ENCODE data around the gene FRYL.
"Not testable (repeated sequence)": the region's sequence is repeated elsewhere in the genome, so short reads cannot be mapped to it uniquely, and the experiment has no call there.

The FRYL gene

DNA sequence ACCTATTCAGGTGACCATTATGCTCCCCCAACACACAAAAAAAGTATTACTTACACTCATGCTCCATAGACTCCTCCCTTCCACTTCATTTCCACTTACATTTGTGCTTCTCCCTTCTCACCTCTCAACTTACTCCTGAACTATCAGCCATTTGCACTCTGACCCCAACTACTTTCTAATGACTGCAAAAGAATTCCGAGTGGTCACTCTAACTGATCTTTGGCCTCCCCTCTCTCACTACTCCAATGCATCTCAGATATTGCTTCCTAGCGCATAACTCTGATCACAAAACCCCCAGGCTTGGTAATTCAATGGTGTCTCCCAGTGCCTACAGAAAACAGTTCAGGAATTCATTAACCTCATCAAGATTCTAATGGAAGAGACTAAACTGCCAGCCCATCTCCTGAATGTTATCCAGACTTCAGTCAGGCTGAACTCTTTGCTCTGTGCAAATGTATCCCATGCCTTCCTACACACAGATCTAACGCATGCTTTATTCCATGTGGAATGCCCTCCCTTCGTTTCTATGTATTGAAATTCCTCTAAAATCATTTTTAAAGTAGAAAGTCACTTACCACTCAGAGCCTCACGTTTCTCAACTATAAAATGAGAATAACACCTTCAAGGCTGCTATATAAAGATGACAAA is 61.1 kb downstream of the FRYL start:
- no peaks in the 10 kb centered on the region for H3K9me3 ChIP-seq (ENCODE audit: control insufficient read depth in 2 of 2, low read length in 2 of 2)
- H3K4me3 ChIP-seq (ENCODE audit: low read length in 2 of 2), result no peak overlapping the region
- H3K36me3 ChIP-seq (ENCODE audit: control insufficient read depth in 2 of 2, insufficient read depth in 2 of 2, low read length in 2 of 2), result no peaks in the 10 kb centered on the region
- no peaks in the 10 kb centered on the region for H3K27me3 ChIP-seq (ENCODE audit: control insufficient read depth in 1 of 2, insufficient read depth in 2 of 2, low read length in 2 of 2)
- no peaks in the 10 kb centered on the region for H3K4me1 ChIP-seq (ENCODE audit: control insufficient read depth, insufficient read depth, low read length)
- H3K9ac ChIP-seq (ENCODE audit: low read length in 2 of 2), result no peak overlapping the region
- no peak overlapping the region for H3K27ac ChIP-seq (ENCODE audit: low read length)

DNA sequence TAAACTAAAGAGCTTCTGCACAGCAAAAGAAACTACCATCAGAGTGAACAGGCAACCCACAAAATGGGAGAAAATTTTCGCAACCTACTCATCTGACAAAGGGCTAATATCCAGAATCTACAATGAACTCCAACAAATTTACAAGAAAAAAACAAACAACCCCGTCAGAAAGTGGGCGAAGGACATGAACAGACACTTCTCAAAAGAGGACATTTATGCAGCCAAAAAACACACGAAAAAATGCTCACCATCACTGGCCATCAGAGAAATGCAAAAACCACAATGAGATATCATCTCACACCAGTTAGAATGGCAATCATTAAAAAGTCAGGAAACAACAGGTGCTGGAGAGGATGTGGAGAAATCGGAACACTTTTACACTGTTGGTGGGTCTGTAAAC is 63.8 kb downstream of the FRYL start:
- not testable (repeated sequence) for H3K4me3 ChIP-seq (ENCODE audit: low read length in 2 of 2); H3K36me3 ChIP-seq (ENCODE audit: control insufficient read depth in 2 of 2, insufficient read depth in 2 of 2, low read length in 2 of 2); H3K9ac ChIP-seq (ENCODE audit: low read length in 2 of 2); H3K27me3 ChIP-seq (ENCODE audit: control insufficient read depth in 1 of 2, insufficient read depth in 2 of 2, low read length in 2 of 2); H3K4me1 ChIP-seq (ENCODE audit: control insufficient read depth, insufficient read depth, low read length); H3K9me3 ChIP-seq (ENCODE audit: control insufficient read depth in 2 of 2, low read length in 2 of 2); H3K27ac ChIP-seq (ENCODE audit: low read length)

DNA sequence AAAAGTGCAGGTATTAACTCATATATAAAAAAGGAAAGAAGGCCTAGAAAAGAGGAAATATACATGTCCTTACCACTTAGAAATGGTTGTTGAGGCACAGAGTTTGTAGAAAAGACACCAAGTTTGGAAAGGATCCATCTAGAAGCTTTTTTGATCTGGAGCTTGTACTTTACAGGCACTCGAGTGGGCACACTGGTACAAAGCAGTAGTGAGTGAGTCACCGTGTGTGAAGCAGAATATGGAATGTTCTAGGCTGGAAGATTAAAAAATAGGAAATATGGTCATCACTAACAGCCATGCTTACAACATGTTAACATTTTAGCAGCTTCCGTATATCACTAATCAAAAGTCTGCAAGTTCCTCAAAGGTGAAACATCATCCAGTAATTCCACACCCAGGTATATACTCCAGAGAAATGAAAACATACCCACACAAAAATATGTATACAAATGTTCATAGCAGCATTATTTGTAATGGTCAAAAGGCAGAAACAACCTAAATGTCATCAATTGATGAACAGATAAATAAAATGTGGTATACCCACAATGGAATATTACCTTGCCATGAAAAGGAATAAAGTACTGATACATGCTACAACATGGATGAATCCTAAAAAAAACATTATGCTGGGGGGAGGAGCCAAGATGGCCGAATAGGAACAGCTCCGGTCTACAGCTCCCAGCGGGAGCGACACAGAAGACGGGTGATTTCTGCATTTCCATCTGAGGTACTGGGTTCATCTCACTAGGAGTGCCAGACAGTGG is 69.5 kb downstream of the FRYL start:
- H3K36me3 ChIP-seq (ENCODE audit: control insufficient read depth in 2 of 2, insufficient read depth in 2 of 2, low read length in 2 of 2), result no peaks in the 10 kb centered on the region
- no peaks in the 10 kb centered on the region for H3K27me3 ChIP-seq (ENCODE audit: control insufficient read depth in 1 of 2, insufficient read depth in 2 of 2, low read length in 2 of 2)
- H3K9ac ChIP-seq (ENCODE audit: low read length in 2 of 2), result no peak overlapping the region
- no peaks in the 10 kb centered on the region for H3K9me3 ChIP-seq (ENCODE audit: control insufficient read depth in 2 of 2, low read length in 2 of 2)
- no peaks in the 10 kb centered on the region for H3K4me1 ChIP-seq (ENCODE audit: control insufficient read depth, insufficient read depth, low read length)
- no peak overlapping the region for H3K4me3 ChIP-seq (ENCODE audit: low read length in 2 of 2)
- no peak overlapping the region for H3K27ac ChIP-seq (ENCODE audit: low read length)

- Histone ChIP-seq H3K9me3 (ENCODE audit: control insufficient read depth in 2 of 2, low read length in 2 of 2) (no peaks in the 10 kb centered on the region), H3K27me3 (ENCODE audit: control insufficient read depth in 1 of 2, insufficient read depth in 2 of 2, low read length in 2 of 2) (no peaks in the 10 kb centered on the region), H3K36me3 (ENCODE audit: control insufficient read depth in 2 of 2, insufficient read depth in 2 of 2, low read length in 2 of 2) (no peaks in the 10 kb centered on the region), H3K4me3 (ENCODE audit: low read length in 2 of 2) (no peak overlapping the region), H3K4me1 (ENCODE audit: control insufficient read depth, insufficient read depth, low read length) (no peaks in the 10 kb centered on the region), H3K9ac (ENCODE audit: low read length in 2 of 2) (no peak overlapping the region), H3K27ac (ENCODE audit: low read length) (no peak overlapping the region)
These were observed 70.2 kb downstream of the FRYL start for GRCh38 chr4:48709901-48710300.

- H3K4me1 ChIP-seq (ENCODE audit: control insufficient read depth, insufficient read depth, low read length), result no peaks in the 10 kb centered on the region
- no peak overlapping the region for H3K9ac ChIP-seq (ENCODE audit: low read length in 2 of 2)
- no peaks in the 10 kb centered on the region for H3K9me3 ChIP-seq (ENCODE audit: control insufficient read depth in 2 of 2, low read length in 2 of 2)
- H3K27ac ChIP-seq (ENCODE audit: low read length), result no peak overlapping the region
- H3K27me3 ChIP-seq (ENCODE audit: control insufficient read depth in 1 of 2, insufficient read depth in 2 of 2, low read length in 2 of 2), result no peaks in the 10 kb centered on the region
- no peaks in the 10 kb centered on the region for H3K36me3 ChIP-seq (ENCODE audit: control insufficient read depth in 2 of 2, insufficient read depth in 2 of 2, low read length in 2 of 2)
- no peak overlapping the region for H3K4me3 ChIP-seq (ENCODE audit: low read length in 2 of 2)
These were observed 71.5 kb downstream of the FRYL start for GRCh38 chr4:48708610-48709009.

GRCh38 chr4:48706736-48707135 is 73.3 kb downstream of the FRYL start:
- no peak overlapping the region for H3K9ac ChIP-seq (ENCODE audit: low read length in 2 of 2)
- H3K4me3 ChIP-seq (ENCODE audit: low read length in 2 of 2), result no peak overlapping the region
- no peaks in the 10 kb centered on the region for H3K9me3 ChIP-seq (ENCODE audit: control insufficient read depth in 2 of 2, low read length in 2 of 2)
- no peaks in the 10 kb centered on the region for H3K4me1 ChIP-seq (ENCODE audit: control insufficient read depth, insufficient read depth, low read length)
- no peaks in the 10 kb centered on the region for H3K36me3 ChIP-seq (ENCODE audit: control insufficient read depth in 2 of 2, insufficient read depth in 2 of 2, low read length in 2 of 2)
- H3K27ac ChIP-seq (ENCODE audit: low read length), result no peak overlapping the region
- H3K27me3 ChIP-seq (ENCODE audit: control insufficient read depth in 1 of 2, insufficient read depth in 2 of 2, low read length in 2 of 2), result no peaks in the 10 kb centered on the region

DNA sequence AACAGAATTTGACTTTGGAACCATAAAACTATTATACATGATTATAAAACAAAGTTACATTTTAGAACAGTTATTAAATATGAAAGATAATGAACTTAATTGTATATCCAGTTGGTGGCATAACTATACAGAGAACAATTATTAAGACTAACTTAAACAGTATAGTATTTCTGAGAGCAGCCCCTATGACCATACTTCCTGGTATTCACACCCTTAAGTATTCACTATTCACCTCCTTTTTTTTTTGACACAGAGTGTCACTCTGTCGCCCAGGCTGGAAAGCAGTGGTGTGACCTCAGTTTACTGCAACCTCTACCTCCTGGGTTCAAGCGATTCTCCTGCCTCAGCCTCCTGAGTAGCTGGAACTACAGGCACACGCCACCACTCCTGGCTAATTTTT is 74.5 kb downstream of the FRYL start:
- H3K27ac ChIP-seq (ENCODE audit: low read length), result no peak overlapping the region
- no peak overlapping the region for H3K9ac ChIP-seq (ENCODE audit: low read length in 2 of 2)

DNA sequence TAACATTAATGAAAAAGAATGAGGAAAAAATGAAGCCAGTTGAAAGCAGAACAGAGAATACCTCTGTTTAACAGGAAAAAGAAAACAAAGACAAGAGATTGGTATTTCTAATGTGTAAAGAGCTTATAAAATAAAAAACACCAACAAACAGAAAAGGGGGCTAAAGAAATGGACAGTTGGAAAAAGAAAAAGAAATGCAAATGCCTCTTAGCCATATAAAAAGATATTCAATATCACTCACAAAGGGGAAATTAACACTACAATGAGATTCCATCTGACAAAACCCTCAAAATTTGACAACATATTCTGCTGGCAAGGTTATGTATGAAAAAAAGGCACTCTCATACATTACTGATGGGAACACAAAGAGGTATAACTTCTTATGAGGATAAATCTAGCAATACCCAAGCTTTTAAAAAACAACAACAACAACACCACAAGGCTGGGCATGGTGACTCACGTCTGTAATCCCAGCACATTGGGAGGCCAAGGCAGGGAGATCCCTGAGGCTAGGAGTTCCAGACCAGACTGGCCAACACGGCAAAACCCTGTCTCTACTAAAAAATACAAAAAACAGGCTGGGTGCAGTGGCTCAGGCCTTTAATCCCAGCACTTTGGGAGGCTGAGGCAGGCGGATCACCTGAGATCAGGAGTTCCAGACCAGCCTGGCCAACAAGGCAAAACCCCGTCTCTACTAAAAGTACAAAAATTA is 75.8 kb downstream of the FRYL start:
- Histone ChIP-seq H3K27ac (ENCODE audit: low read length) (no peak overlapping the region), H3K27me3 (ENCODE audit: control insufficient read depth in 1 of 2, insufficient read depth in 2 of 2, low read length in 2 of 2) (no peaks in the 10 kb centered on the region), H3K4me1 (ENCODE audit: control insufficient read depth, insufficient read depth, low read length) (no peaks in the 10 kb centered on the region), H3K9ac (ENCODE audit: low read length in 2 of 2) (no peak overlapping the region), H3K36me3 (ENCODE audit: control insufficient read depth in 2 of 2, insufficient read depth in 2 of 2, low read length in 2 of 2) (no peaks in the 10 kb centered on the region), H3K4me3 (ENCODE audit: low read length in 2 of 2) (no peak overlapping the region), H3K9me3 (ENCODE audit: control insufficient read depth in 2 of 2, low read length in 2 of 2) (no peaks in the 10 kb centered on the region)

More for the DNA sequence above, 74.5 kb downstream of the FRYL start:
- no peaks in the 10 kb centered on the region for H3K9me3 ChIP-seq (ENCODE audit: control insufficient read depth in 2 of 2, low read length in 2 of 2)
- H3K4me3 ChIP-seq (ENCODE audit: low read length in 2 of 2), result no peak overlapping the region
- H3K4me1 ChIP-seq (ENCODE audit: control insufficient read depth, insufficient read depth, low read length), result no peaks in the 10 kb centered on the region
- no peaks in the 10 kb centered on the region for H3K27me3 ChIP-seq (ENCODE audit: control insufficient read depth in 1 of 2, insufficient read depth in 2 of 2, low read length in 2 of 2)
- H3K36me3 ChIP-seq (ENCODE audit: control insufficient read depth in 2 of 2, insufficient read depth in 2 of 2, low read length in 2 of 2), result no peaks in the 10 kb centered on the region

DNA sequence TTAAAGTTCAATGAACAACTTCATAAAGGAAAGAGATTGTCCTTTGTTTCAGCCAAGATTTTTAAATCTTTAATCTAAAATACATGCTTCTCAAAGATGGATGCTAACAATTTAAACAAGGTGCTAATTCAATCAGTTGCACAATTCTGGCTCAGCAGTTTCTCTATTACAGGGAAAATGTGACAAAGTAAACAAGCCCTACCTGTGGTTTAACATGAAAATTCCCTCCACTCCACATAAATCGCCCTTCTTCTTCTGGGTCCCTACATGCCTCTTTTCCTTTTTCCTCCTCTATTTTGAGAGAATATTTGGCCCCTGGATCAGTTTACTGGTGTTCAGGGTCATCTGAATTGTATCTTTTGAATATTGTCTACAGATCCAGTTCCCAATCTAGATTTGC is 80.6 kb downstream of the FRYL start:
- H3K9ac ChIP-seq (ENCODE audit: low read length in 2 of 2), result no peak overlapping the region
- no peak overlapping the region for H3K4me3 ChIP-seq (ENCODE audit: low read length in 2 of 2)
- H3K9me3 ChIP-seq (ENCODE audit: control insufficient read depth in 2 of 2, low read length in 2 of 2), result no peaks in the 10 kb centered on the region
- no peaks in the 10 kb centered on the region for H3K36me3 ChIP-seq (ENCODE audit: control insufficient read depth in 2 of 2, insufficient read depth in 2 of 2, low read length in 2 of 2)
- no peaks in the 10 kb centered on the region for H3K4me1 ChIP-seq (ENCODE audit: control insufficient read depth, insufficient read depth, low read length)
- no peak overlapping the region for H3K27ac ChIP-seq (ENCODE audit: low read length)
- no peaks in the 10 kb centered on the region for H3K27me3 ChIP-seq (ENCODE audit: control insufficient read depth in 1 of 2, insufficient read depth in 2 of 2, low read length in 2 of 2)

DNA sequence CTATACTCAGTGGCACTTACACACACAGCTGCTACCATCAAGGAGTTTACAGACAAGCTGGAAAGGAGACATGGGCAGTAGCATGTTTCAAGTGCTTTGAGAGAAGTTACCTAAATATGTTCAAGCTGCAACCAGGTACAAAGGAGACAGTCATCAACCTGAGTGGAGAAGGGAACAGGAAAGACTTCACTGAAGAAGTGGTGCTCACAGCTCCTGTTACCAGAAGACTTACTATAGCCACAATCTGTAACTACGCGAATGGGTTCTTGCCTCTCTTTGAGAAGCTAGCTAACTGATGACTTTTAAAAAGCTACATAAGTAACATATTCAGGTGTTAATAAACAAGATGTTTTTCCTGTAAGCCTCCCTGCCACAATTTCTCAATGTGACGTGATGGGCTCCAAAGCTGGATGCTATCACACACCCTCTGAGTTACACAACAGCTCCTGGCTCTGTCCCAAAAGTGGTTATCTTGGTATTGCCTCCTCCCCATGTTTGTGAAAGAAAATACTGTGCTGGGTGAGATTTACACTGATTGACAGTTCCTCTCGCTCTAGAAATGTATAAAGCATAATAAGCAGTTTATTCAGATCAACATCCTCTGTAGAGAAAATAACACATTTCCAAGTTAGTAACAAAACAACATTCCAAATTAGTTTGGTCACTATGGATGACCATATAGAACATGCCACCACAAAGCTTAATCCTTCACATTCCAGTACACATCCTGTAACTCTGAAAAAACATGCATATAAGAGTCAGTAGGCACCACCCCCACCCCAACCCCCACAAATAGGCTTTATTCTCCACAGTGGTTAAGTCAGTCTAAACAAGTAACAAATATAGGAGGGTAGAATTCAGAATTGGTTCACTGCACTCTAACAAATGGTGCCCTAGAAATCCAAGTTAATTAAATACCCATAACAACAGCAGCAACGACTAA is 81.8 kb downstream of the FRYL start:
- no peaks in the 10 kb centered on the region for H3K36me3 ChIP-seq (ENCODE audit: control insufficient read depth in 2 of 2, insufficient read depth in 2 of 2, low read length in 2 of 2)
- no peaks in the 10 kb centered on the region for H3K27me3 ChIP-seq (ENCODE audit: control insufficient read depth in 1 of 2, insufficient read depth in 2 of 2, low read length in 2 of 2)
- no peak overlapping the region for H3K9ac ChIP-seq (ENCODE audit: low read length in 2 of 2)
- H3K9me3 ChIP-seq (ENCODE audit: control insufficient read depth in 2 of 2, low read length in 2 of 2), result peaks cover 0 to 2% of the 10 kb centered on the region in 2 donors
- no peaks in the 10 kb centered on the region for H3K4me1 ChIP-seq (ENCODE audit: control insufficient read depth, insufficient read depth, low read length)
- H3K4me3 ChIP-seq (ENCODE audit: low read length in 2 of 2), result no peak overlapping the region
- H3K27ac ChIP-seq (ENCODE audit: low read length), result no peak overlapping the region

Data from stomach smooth muscle (tissue), 2 donors.